Astrocyte (in vitro differentiated cells and primary cell): Measurements from ENCODE around the gene TELO2. TPM values are rescaled to one million over a fixed set of nuclear protein-coding genes. Genes with fewer than 3 reads are reported as not detected.

Experiments used
- DNase-seq: peaks from one replicate; pipeline ENCODE4 v3.0.0-alpha.2; 2010; ENCODE audit warnings: low read depth
- FAIRE-seq: peaks from 2 replicates; lab custom pipeline; 2011; peaks lifted over from hg19 to GRCh38; lab: Jason Lieb, UNC
- H2AFZ ChIP-seq: 2 replicates; pipeline ENCODE4 v1.6.0; 2012; ENCODE audit warnings: low read depth, low read length, inconsistent platforms
- H3K27ac ChIP-seq: 2 replicates; pipeline ENCODE4 v1.5.1; 2011; ENCODE audit warnings: low read depth, low read length, inconsistent platforms
- H3K27me3 ChIP-seq: 2 replicates; pipeline ENCODE4 v1.6.0; 2011; ENCODE audit warnings: low read length, inconsistent platforms; ENCODE audit not compliant: insufficient read depth
- H3K36me3 ChIP-seq: 2 replicates; pipeline ENCODE4 v1.5.1; 2011; ENCODE audit warnings: low read length, inconsistent platforms; ENCODE audit not compliant: insufficient read depth
- H3K4me1 ChIP-seq: 2 replicates; pipeline ENCODE4 v1.5.1; 2011; ENCODE audit warnings: low read length, inconsistent platforms; ENCODE audit not compliant: insufficient read depth
- H3K4me2 ChIP-seq: 2 replicates; pipeline ENCODE4 v1.6.0; 2012; ENCODE audit warnings: low read length, inconsistent platforms
- H3K4me3 ChIP-seq: 2 replicates; pipeline ENCODE4 v1.5.1; 2011; ENCODE audit warnings: low read depth, mild to moderate bottlenecking, low read length, inconsistent platforms; ENCODE audit not compliant: insufficient read depth
- H3K79me2 ChIP-seq: 2 replicates; pipeline ENCODE4 v1.6.0; 2012; ENCODE audit warnings: mild to moderate bottlenecking, low read length, inconsistent platforms; ENCODE audit not compliant: insufficient read depth
- H3K9ac ChIP-seq: 2 replicates; pipeline ENCODE4 v1.6.0; 2012; ENCODE audit warnings: mild to moderate bottlenecking, low read length, inconsistent platforms
- H3K9me3 ChIP-seq: 2 replicates; pipeline ENCODE4 v1.5.1; 2012; ENCODE audit warnings: low read depth, mild to moderate bottlenecking, low read length, inconsistent platforms; ENCODE audit not compliant: insufficient read depth
- H4K20me1 ChIP-seq: 2 replicates; pipeline ENCODE4 v1.6.0; 2012; ENCODE audit warnings: low read length, inconsistent platforms; ENCODE audit not compliant: insufficient read depth
- H3K27ac Mint-ChIP-seq: one replicate; pipeline ENCODE4 v1.8.0; 2021; ENCODE audit warnings: mild to moderate bottlenecking, mixed read lengths; ENCODE audit not compliant: unreplicated experiment
- H3K27me3 Mint-ChIP-seq: one replicate; pipeline ENCODE4 v1.8.0; 2021; ENCODE audit warnings: low read depth, mixed read lengths; ENCODE audit not compliant: unreplicated experiment
- H3K36me3 Mint-ChIP-seq: one replicate; pipeline ENCODE4 v1.8.0; 2021; ENCODE audit warnings: low read depth, mixed read lengths; ENCODE audit not compliant: unreplicated experiment
- H3K4me1 Mint-ChIP-seq: one replicate; pipeline ENCODE4 v1.8.0; 2021; ENCODE audit warnings: low read depth, mixed read lengths; ENCODE audit not compliant: unreplicated experiment
- H3K4me3 Mint-ChIP-seq: one replicate; pipeline ENCODE4 v1.8.0; 2021; ENCODE audit warnings: mild to moderate bottlenecking, moderate library complexity, mixed read lengths; ENCODE audit not compliant: unreplicated experiment
- H3K9me3 Mint-ChIP-seq: one replicate; pipeline ENCODE4 v1.8.0; 2021; ENCODE audit warnings: mild to moderate bottlenecking, mixed read lengths; ENCODE audit not compliant: unreplicated experiment
- CTCF ChIP-seq: IDR thresholded peaks from 2 replicates; pipeline ENCODE4 v1.5.1; 2011; ENCODE audit warnings: low read depth, mild to moderate bottlenecking, inconsistent platforms, low read length, moderate library complexity; ENCODE audit not compliant: insufficient read depth
- EZH2 ChIP-seq: IDR thresholded peaks from 2 replicates; pipeline ENCODE4 v1.6.1; 2012; ENCODE audit warnings: mild to moderate bottlenecking, low read length, inconsistent platforms; ENCODE audit not compliant: insufficient read depth
- total RNA-seq: library from RNA; stranded (reverse); gene quantifications from 2 replicates; pipeline ENCODE4 v1.2.1, GENCODE V29; 2021

The TELO2 gene
- total RNA-seq, 1 donor from 2014 or later = 21.1 TPM

DNA sequence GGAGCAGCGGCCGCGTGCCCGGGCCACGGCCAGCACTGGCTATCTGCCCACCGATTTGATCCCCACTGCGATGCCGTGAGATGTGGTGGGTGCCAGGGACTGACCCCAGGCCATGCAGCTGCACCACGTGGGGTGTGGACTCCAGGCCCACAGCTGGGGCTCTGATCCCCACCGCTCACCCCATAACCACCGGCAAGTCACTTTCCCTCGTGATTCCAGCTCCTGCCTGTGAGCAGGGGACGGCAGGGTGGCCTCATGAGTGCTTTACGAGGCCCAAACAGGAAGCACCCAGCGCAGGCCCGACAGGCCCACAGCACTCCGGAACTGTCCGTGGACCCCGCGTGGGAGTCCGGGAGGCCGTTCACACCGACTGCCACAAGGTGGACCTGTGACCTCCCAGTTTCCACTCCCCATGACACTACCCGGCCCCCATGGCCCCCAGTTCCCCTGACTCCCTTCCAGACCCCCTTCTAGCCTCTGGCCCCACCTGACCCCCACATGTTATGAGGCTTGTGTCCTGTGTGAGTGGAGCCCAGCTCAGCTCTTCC, 5.0 kb upstream of the TELO2 start:
- Mint-ChIP-seq H3K36me3 (no peaks in the 10 kb centered on the region), H3K4me1 (peaks cover 5% of the 10 kb centered on the region), H3K9me3 (no peaks in the 10 kb centered on the region), H3K4me3 (no peak overlapping the region), H3K27ac (peak overlapping the region; percentile 34), H3K27me3 (peaks cover 30% of the 10 kb centered on the region)
- no peak for FAIRE-seq
- Histone ChIP-seq H3K9me3 (peaks cover 3% of the 10 kb centered on the region), H2AFZ (no peak overlapping the region), H3K79me2 (no peaks in the 10 kb centered on the region), H4K20me1 (no peaks in the 10 kb centered on the region), H3K4me2 (no peak overlapping the region), H3K27me3 (peaks cover 11% of the 10 kb centered on the region), H3K27ac (no peak overlapping the region), H3K4me1 (peaks cover 5% of the 10 kb centered on the region), H3K36me3 (no peaks in the 10 kb centered on the region), H3K4me3 (no peak overlapping the region), H3K9ac (no peak overlapping the region)
- TF ChIP-seq CTCF (no peak), EZH2 (no peak)
- no peak for DNase-seq

GRCh38 chr16:1488619-1489018, 4.5 kb upstream of the TELO2 start, which contains the start of gene PTX4:
Gene PTX4 (minus strand): TSS chr16:1488944. CDS start chr16:1488909, 35 bp downstream.
- no peaks in the 10 kb centered on the region for H3K36me3 Mint-ChIP-seq
- H3K27me3 Mint-ChIP-seq = peaks cover 25% of the 10 kb centered on the region

More at GRCh38 chr16:1488619-1489018, 4.5 kb upstream of the TELO2 start, which contains the start of gene PTX4:
- no peak within 1 kb of the TSS for H3K4me2 ChIP-seq
- DNase-seq (no peak), FAIRE-seq (no peak)
- TF ChIP-seq EZH2 = no peak
- no peak for TF ChIP-seq CTCF
- H4K20me1 ChIP-seq = no peaks in the 10 kb centered on the region
- H3K4me3 ChIP-seq = no peak within 1 kb of the TSS
- H3K9me3 Mint-ChIP-seq = no peaks in the 10 kb centered on the region
- H3K9ac ChIP-seq = no peak within 1 kb of the TSS
- H3K27me3 ChIP-seq = peaks cover 6% of the 10 kb centered on the region
- peaks cover 5% of the 10 kb centered on the region for H3K4me1 Mint-ChIP-seq
- peaks cover 2% of the 10 kb centered on the region for H3K79me2 ChIP-seq
- peaks cover 3% of the 10 kb centered on the region for H3K9me3 ChIP-seq
- H2AFZ ChIP-seq = no peak within 1 kb of the TSS
- peak within 1 kb of the TSS; percentile 34 for H3K27ac Mint-ChIP-seq
- H3K4me3 Mint-ChIP-seq = no peak within 1 kb of the TSS
- H3K27ac ChIP-seq = no peak within 1 kb of the TSS
- peaks cover 5% of the 10 kb centered on the region for H3K4me1 ChIP-seq
- no peaks in the 10 kb centered on the region for H3K36me3 ChIP-seq
